GM19467 (cell line): Measurements from ENCODE around the gene TNFSF13.
"Not testable (repeated sequence)": the region's sequence is repeated elsewhere in the genome, so short reads cannot be mapped to it uniquely, and the experiment has no call there.

ENCODE experiments used
- ATAC-seq: cut with Tn5 transposase; IDR thresholded peaks from one replicate; pipeline ENCODE4 v1.9.1; 2021; ENCODE audit warnings: mild to moderate bottlenecking, moderate library complexity; ENCODE audit not compliant: unreplicated experiment

Gene TNFSF13

GRCh38 chr17:7589891-7590691, 31.5 kb downstream of the TNFSF13 start, which contains the start of gene SOX15:
Gene SOX15, minus strand, starts transcription at chr17:7590094. Its CDS starts 418 bp downstream, at chr17:7589676.
- ATAC-seq = no peak

- no peak for ATAC-seq
These were observed 32.2 kb downstream of the TNFSF13 start for GRCh38 chr17:7590743-7591142.

- ATAC-seq = no peak
These were observed 33.0 kb downstream of the TNFSF13 start for GRCh38 chr17:7591596-7591995.

GRCh38 chr17:7592422-7593021, 34.0 kb downstream of the TNFSF13 start:
- no peak for ATAC-seq

GRCh38 chr17:7593296-7593695, 34.7 kb downstream of the TNFSF13 start:
- no peak for ATAC-seq

- ATAC-seq = not testable (repeated sequence)
These were observed 39.0 kb downstream of the TNFSF13 start for GRCh38 chr17:7597561-7597960.

- ATAC-seq = no peak
These were observed 47.7 kb downstream of the TNFSF13 start for GRCh38 chr17:7606280-7606679.

- ATAC-seq = no peak
These were observed 52.1 kb downstream of the TNFSF13 start for GRCh38 chr17:7610641-7611040.
